WTC11 (cell line): ENCODE measurements around the gene PPP4R4.

Experiments used
- CBFB ChIP-seq: sonication (generic); formaldehyde crosslinking; IDR thresholded peaks from 2 replicates; pipeline ENCODE4 v1.8.1; 2022; ENCODE audit warnings: mild to moderate bottlenecking, low read depth, missing genetic modification reagents
- ESRRA ChIP-seq: sonication (generic); formaldehyde crosslinking; IDR thresholded peaks from 2 replicates; pipeline ENCODE4 v1.8.1; 2022; ENCODE audit warnings: mild to moderate bottlenecking, missing genetic modification reagents, borderline replicate concordance
- NFE2L1 ChIP-seq: sonication (generic); formaldehyde crosslinking; IDR thresholded peaks from 2 replicates; pipeline ENCODE4 v1.8.1; 2023; ENCODE audit warnings: missing genetic modification reagents
- NR2C2 ChIP-seq: sonication (generic); formaldehyde crosslinking; IDR thresholded peaks from 2 replicates; pipeline ENCODE4 v1.8.0; 2022; ENCODE audit warnings: mild to moderate bottlenecking, missing genetic modification reagents
- SOX15 ChIP-seq: fragments of 250-450 bp; sonication (Bioruptor Pico); IDR thresholded peaks from 2 replicates; pipeline ENCODE4 v1.9.0; 2021; ENCODE audit warnings: mild to moderate bottlenecking
- ZNF138 ChIP-seq: sonication (generic); formaldehyde crosslinking; conservative IDR thresholded peaks from 2 replicates; pipeline ENCODE4 v1.8.1; 2022; ENCODE audit warnings: mild to moderate bottlenecking, moderate library complexity, missing genetic modification reagents
- TF ChIP-seq, protein P1 (sequence below): fragments of 200-600 bp; IDR thresholded peaks from 2 replicates; pipeline ENCODE4 v1.8.0; 2022; ENCODE audit warnings: antibody characterized with exemption
- TF ChIP-seq, protein P2 (sequence below): sonication (generic); formaldehyde crosslinking; IDR thresholded peaks from 2 replicates; pipeline ENCODE4 v1.8.1; 2022; ENCODE audit warnings: mild to moderate bottlenecking, missing genetic modification reagents, moderate library complexity, borderline replicate concordance
- TF ChIP-seq, protein P3 (sequence below): sonication (generic); formaldehyde crosslinking; IDR thresholded peaks from 2 replicates; pipeline ENCODE4 v1.8.0; 2022; ENCODE audit warnings: mild to moderate bottlenecking, missing genetic modification reagents
- TF ChIP-seq, protein P4 (sequence below): sonication (generic); formaldehyde crosslinking; IDR thresholded peaks from 2 replicates; pipeline ENCODE4 v1.8.1; 2022; ENCODE audit warnings: missing genetic modification reagents, borderline replicate concordance
- TF ChIP-seq, protein P5 (sequence below): sonication (generic); formaldehyde crosslinking; IDR thresholded peaks from 2 replicates; pipeline ENCODE4 v1.8.0; 2022; ENCODE audit warnings: mild to moderate bottlenecking, missing genetic modification reagents
- TF ChIP-seq, protein P6 (sequence below): sonication (generic); formaldehyde crosslinking; IDR thresholded peaks from 2 replicates; pipeline ENCODE4 v1.8.1; 2022; ENCODE audit warnings: mild to moderate bottlenecking, moderate library complexity, missing genetic modification reagents
- TF ChIP-seq, protein P7 (sequence below): sonication (generic); formaldehyde crosslinking; IDR thresholded peaks from 2 replicates; pipeline ENCODE4 v1.8.0; 2022; ENCODE audit warnings: missing genetic modification reagents
- TF ChIP-seq, protein P8 (sequence below): sonication (generic); formaldehyde crosslinking; IDR thresholded peaks from 2 replicates; pipeline ENCODE4 v1.8.1; 2023; ENCODE audit warnings: mild to moderate bottlenecking, missing genetic modification reagents, moderate library complexity

DNA sequence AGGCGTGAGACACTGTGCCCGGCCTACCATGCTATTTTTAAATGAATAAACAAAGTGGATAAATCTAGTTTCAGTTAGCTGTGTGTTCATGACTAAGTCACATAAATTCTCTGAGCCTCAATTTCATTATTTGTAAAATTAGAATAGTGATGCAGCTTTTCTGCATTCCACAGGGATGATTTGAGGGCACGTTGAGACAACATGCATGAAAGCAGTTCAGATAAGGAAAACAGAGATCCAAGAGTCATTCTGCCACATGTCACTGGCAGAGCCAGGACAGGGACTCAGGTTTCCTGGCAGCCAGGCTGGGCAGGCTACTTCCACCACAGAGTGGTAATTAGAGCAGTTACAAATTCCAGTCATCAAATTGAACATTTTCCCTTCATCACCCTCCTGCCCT is 2.9 kb upstream of the PPP4R4 start:
- TF ChIP-seq, protein P1, sequence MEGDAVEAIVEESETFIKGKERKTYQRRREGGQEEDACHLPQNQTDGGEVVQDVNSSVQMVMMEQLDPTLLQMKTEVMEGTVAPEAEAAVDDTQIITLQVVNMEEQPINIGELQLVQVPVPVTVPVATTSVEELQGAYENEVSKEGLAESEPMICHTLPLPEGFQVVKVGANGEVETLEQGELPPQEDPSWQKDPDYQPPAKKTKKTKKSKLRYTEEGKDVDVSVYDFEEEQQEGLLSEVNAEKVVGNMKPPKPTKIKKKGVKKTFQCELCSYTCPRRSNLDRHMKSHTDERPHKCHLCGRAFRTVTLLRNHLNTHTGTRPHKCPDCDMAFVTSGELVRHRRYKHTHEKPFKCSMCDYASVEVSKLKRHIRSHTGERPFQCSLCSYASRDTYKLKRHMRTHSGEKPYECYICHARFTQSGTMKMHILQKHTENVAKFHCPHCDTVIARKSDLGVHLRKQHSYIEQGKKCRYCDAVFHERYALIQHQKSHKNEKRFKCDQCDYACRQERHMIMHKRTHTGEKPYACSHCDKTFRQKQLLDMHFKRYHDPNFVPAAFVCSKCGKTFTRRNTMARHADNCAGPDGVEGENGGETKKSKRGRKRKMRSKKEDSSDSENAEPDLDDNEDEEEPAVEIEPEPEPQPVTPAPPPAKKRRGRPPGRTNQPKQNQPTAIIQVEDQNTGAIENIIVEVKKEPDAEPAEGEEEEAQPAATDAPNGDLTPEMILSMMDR = no peak
- TF ChIP-seq NFE2L1 (CRISPR knock-in tag) (no peak), ESRRA (no peak), SOX15 (no peak), ZNF138 (CRISPR knock-in tag) (no peak), CBFB (CRISPR knock-in tag) (no peak), NR2C2 (CRISPR knock-in tag) (no peak)
- TF ChIP-seq, protein P2, sequence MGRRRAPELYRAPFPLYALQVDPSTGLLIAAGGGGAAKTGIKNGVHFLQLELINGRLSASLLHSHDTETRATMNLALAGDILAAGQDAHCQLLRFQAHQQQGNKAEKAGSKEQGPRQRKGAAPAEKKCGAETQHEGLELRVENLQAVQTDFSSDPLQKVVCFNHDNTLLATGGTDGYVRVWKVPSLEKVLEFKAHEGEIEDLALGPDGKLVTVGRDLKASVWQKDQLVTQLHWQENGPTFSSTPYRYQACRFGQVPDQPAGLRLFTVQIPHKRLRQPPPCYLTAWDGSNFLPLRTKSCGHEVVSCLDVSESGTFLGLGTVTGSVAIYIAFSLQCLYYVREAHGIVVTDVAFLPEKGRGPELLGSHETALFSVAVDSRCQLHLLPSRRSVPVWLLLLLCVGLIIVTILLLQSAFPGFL (CRISPR knock-in tag) = no peak
- TF ChIP-seq, protein P3, sequence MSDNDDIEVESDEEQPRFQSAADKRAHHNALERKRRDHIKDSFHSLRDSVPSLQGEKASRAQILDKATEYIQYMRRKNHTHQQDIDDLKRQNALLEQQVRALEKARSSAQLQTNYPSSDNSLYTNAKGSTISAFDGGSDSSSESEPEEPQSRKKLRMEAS (CRISPR knock-in tag) = no peak
- TF ChIP-seq, protein P4, sequence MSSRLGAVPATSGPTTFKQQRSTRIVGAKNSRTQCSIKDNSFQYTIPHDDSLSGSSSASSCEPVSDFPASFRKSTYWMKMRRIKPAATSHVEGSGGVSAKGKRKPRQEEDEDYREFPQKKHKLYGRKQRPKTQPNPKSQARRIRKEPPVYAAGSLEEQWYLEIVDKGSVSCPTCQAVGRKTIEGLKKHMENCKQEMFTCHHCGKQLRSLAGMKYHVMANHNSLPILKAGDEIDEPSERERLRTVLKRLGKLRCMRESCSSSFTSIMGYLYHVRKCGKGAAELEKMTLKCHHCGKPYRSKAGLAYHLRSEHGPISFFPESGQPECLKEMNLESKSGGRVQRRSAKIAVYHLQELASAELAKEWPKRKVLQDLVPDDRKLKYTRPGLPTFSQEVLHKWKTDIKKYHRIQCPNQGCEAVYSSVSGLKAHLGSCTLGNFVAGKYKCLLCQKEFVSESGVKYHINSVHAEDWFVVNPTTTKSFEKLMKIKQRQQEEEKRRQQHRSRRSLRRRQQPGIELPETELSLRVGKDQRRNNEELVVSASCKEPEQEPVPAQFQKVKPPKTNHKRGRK (CRISPR knock-in tag) = no peak
- TF ChIP-seq, protein P5, sequence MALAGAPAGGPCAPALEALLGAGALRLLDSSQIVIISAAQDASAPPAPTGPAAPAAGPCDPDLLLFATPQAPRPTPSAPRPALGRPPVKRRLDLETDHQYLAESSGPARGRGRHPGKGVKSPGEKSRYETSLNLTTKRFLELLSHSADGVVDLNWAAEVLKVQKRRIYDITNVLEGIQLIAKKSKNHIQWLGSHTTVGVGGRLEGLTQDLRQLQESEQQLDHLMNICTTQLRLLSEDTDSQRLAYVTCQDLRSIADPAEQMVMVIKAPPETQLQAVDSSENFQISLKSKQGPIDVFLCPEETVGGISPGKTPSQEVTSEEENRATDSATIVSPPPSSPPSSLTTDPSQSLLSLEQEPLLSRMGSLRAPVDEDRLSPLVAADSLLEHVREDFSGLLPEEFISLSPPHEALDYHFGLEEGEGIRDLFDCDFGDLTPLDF (CRISPR knock-in tag) = no peak
- TF ChIP-seq, protein P6, sequence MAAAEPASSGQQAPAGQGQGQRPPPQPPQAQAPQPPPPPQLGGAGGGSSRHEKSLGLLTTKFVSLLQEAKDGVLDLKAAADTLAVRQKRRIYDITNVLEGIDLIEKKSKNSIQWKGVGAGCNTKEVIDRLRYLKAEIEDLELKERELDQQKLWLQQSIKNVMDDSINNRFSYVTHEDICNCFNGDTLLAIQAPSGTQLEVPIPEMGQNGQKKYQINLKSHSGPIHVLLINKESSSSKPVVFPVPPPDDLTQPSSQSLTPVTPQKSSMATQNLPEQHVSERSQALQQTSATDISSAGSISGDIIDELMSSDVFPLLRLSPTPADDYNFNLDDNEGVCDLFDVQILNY (CRISPR knock-in tag) = no peak
- TF ChIP-seq, protein P7, sequence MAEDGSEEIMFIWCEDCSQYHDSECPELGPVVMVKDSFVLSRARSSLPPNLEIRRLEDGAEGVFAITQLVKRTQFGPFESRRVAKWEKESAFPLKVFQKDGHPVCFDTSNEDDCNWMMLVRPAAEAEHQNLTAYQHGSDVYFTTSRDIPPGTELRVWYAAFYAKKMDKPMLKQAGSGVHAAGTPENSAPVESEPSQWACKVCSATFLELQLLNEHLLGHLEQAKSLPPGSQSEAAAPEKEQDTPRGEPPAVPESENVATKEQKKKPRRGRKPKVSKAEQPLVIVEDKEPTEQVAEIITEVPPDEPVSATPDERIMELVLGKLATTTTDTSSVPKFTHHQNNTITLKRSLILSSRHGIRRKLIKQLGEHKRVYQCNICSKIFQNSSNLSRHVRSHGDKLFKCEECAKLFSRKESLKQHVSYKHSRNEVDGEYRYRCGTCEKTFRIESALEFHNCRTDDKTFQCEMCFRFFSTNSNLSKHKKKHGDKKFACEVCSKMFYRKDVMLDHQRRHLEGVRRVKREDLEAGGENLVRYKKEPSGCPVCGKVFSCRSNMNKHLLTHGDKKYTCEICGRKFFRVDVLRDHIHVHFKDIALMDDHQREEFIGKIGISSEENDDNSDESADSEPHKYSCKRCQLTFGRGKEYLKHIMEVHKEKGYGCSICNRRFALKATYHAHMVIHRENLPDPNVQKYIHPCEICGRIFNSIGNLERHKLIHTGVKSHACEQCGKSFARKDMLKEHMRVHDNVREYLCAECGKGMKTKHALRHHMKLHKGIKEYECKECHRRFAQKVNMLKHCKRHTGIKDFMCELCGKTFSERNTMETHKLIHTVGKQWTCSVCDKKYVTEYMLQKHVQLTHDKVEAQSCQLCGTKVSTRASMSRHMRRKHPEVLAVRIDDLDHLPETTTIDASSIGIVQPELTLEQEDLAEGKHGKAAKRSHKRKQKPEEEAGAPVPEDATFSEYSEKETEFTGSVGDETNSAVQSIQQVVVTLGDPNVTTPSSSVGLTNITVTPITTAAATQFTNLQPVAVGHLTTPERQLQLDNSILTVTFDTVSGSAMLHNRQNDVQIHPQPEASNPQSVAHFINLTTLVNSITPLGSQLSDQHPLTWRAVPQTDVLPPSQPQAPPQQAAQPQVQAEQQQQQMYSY = no peak
- TF ChIP-seq, protein P8, sequence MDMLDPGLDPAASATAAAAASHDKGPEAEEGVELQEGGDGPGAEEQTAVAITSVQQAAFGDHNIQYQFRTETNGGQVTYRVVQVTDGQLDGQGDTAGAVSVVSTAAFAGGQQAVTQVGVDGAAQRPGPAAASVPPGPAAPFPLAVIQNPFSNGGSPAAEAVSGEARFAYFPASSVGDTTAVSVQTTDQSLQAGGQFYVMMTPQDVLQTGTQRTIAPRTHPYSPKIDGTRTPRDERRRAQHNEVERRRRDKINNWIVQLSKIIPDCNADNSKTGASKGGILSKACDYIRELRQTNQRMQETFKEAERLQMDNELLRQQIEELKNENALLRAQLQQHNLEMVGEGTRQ (CRISPR knock-in tag) = no peak
